GM18511 (cell line): Measurements from ENCODE around the gene PPP6R1.

Experiments used
- ATAC-seq: cut with Tn5 transposase; IDR thresholded peaks from one replicate; pipeline ENCODE4 v1.9.1; 2021; ENCODE audit warnings: mild to moderate bottlenecking, moderate library complexity; ENCODE audit not compliant: unreplicated experiment

PPP6R1 gene

GRCh38 chr19:55283548-55284377 is 24.9 kb upstream of the PPP6R1 start, which contains the start of gene BRSK1:
Gene BRSK1, plus strand, starts transcription at chr19:55283997. Its CDS starts 446 bp downstream, at chr19:55284443.
- no peak for ATAC-seq

GRCh38 chr19:55279770-55280643 is 21.2 kb upstream of the PPP6R1 start, which contains the start of gene HSPBP1:
Gene HSPBP1, minus strand, starts transcription at chr19:55280110. Its CDS starts 502 bp downstream, at chr19:55279608.
- ATAC-seq = peak; percentile 70

GRCh38 chr19:55279340-55279739 is 20.5 kb upstream of the PPP6R1 start:
- ATAC-seq = no peak

- no peak for ATAC-seq
Measured at GRCh38 chr19:55278391-55279135, 19.7 kb upstream of the PPP6R1 start.

- ATAC-seq = no peak
Measured at GRCh38 chr19:55277494-55277893, 18.7 kb upstream of the PPP6R1 start.

- ATAC-seq = peak; percentile 17
Measured at GRCh38 chr19:55276720-55277430, 18.1 kb upstream of the PPP6R1 start.

GRCh38 chr19:55275851-55276719 is 17.3 kb upstream of the PPP6R1 start:
- peak; percentile 75 for ATAC-seq

- no peak for ATAC-seq
Measured at GRCh38 chr19:55273978-55274707, 15.3 kb upstream of the PPP6R1 start.

- no peak for ATAC-seq
Measured at GRCh38 chr19:55272142-55272541, 13.3 kb upstream of the PPP6R1 start.

GRCh38 chr19:55270172-55270942 is 11.5 kb upstream of the PPP6R1 start:
- ATAC-seq = no peak

- ATAC-seq = no peak
Measured at GRCh38 chr19:55269299-55269698, 10.5 kb upstream of the PPP6R1 start.

- ATAC-seq = no peak
Measured at GRCh38 chr19:55266840-55267239, 8.0 kb upstream of the PPP6R1 start.

- no peak for ATAC-seq
Measured at GRCh38 chr19:55266404-55266803, 7.6 kb upstream of the PPP6R1 start.

- ATAC-seq = no peak
Measured at GRCh38 chr19:55265723-55266386, 7.0 kb upstream of the PPP6R1 start.

- ATAC-seq = no peak
Measured at GRCh38 chr19:55265173-55265572, 6.4 kb upstream of the PPP6R1 start.

- no peak for ATAC-seq
Measured at GRCh38 chr19:55264531-55264930, 5.7 kb upstream of the PPP6R1 start.

GRCh38 chr19:55262359-55262758 is 3.5 kb upstream of the PPP6R1 start:
- no peak for ATAC-seq
